A673 (cell line): Measurements from ENCODE around the gene BLID. TPM values are rescaled to one million over a fixed set of nuclear protein-coding genes. Genes with fewer than 3 reads are reported as not detected.

Source experiments
- BruUV-seq: library from RNA; stranded (reverse); fragments of 400-500 nt; replicated peaks from 2 replicates; lab custom pipeline; 2021; lab: Mats Ljungman, UMichigan
- CTCF ChIA-PET: fragments of 300-600 bp; sonication (Branson Sonifier 250); formaldehyde crosslinking; loops from one replicate; lab custom pipeline; 2022; ENCODE audit warnings: antibody characterized with exemption; lab: Charles Lee
- POLR2A ChIA-PET: fragments of 300-600 bp; sonication (Branson Sonifier 250); formaldehyde crosslinking; loops from one replicate; lab custom pipeline; 2022; ENCODE audit warnings: antibody characterized with exemption; ENCODE audit not compliant: low non-redundant PET; lab: Charles Lee
- DNase-seq: peaks from one replicate; pipeline ENCODE4 v3.0.0-alpha.2; 2015; ENCODE audit warnings: low spot score
- H3K27ac ChIP-seq: fragments of 200-600 bp; sonication (generic); 2 replicates; pipeline ENCODE4 v1.5.1; 2016; ENCODE audit warnings: mixed run types, low read depth, mild to moderate bottlenecking, mixed read lengths, antibody characterized with exemption, low read length; ENCODE audit not compliant: poor library complexity, severe bottlenecking
- H3K27me3 ChIP-seq: fragments of 200-600 bp; sonication (generic); replicated peaks from 2 replicates; pipeline ENCODE4 v1.6.1; 2017; ENCODE audit warnings: mixed run types, low read depth, mild to moderate bottlenecking, mixed read lengths, antibody characterized with exemption, low read length; ENCODE audit not compliant: insufficient read depth, poor library complexity
- H3K36me3 ChIP-seq: fragments of 200-600 bp; sonication (generic); 2 replicates; pipeline ENCODE4 v1.6.1; 2016; ENCODE audit warnings: mixed run types, mild to moderate bottlenecking, mixed read lengths, antibody characterized with exemption, low read length; ENCODE audit not compliant: insufficient read depth, poor library complexity, severe bottlenecking
- H3K4me1 ChIP-seq: fragments of 200-600 bp; sonication (generic); 2 replicates; pipeline ENCODE4 v1.6.1; 2017; ENCODE audit warnings: mixed run types, mild to moderate bottlenecking, mixed read lengths, antibody characterized with exemption, low read length; ENCODE audit not compliant: insufficient read depth, poor library complexity, severe bottlenecking
- H3K4me3 ChIP-seq: fragments of 200-600 bp; sonication (generic); 2 replicates; pipeline ENCODE4 v1.5.1; 2016; ENCODE audit warnings: low read depth, mixed run types, mild to moderate bottlenecking, mixed read lengths, low read length; ENCODE audit not compliant: poor library complexity, severe bottlenecking
- H3K9me3 ChIP-seq: fragments of 200-600 bp; sonication (generic); 2 replicates; pipeline ENCODE4 v1.6.1; 2016; ENCODE audit warnings: mixed run types, low read depth, mild to moderate bottlenecking, mixed read lengths, antibody characterized with exemption, low read length; ENCODE audit not compliant: poor library complexity, severe bottlenecking
- CTCF ChIP-seq: fragments of 300-800, 200-600 bp; sonication (generic); conservative IDR thresholded peaks from 2 replicates; pipeline ENCODE4 v1.5.1; 2017; ENCODE audit warnings: low read depth, mild to moderate bottlenecking, antibody characterized with exemption, low read length, moderate library complexity, mixed read lengths
- EZH2 ChIP-seq: fragments of 200-600 bp; sonication (generic); IDR thresholded peaks from 2 replicates; pipeline ENCODE4 v1.6.1; 2017; ENCODE audit warnings: borderline replicate concordance, low read depth, mild to moderate bottlenecking, mixed read lengths, antibody characterized with exemption, low read length; ENCODE audit not compliant: poor library complexity, severe bottlenecking
- intact Hi-C: fragments of 100-400 bp; cut with micrococcal nuclease; formaldehyde crosslinking; loops from one replicate; pipeline ENCODE4 v1.10.0; 2022; ENCODE audit not compliant: unreplicated experiment
- total RNA-seq: library from RNA; stranded (reverse); gene quantifications from 2 replicates; pipeline ENCODE4 v1.2.3, GENCODE V29; 2021

BLID gene
- total RNA-seq, 1 experiment from 2014 or later: 0.82 TPM

DNA sequence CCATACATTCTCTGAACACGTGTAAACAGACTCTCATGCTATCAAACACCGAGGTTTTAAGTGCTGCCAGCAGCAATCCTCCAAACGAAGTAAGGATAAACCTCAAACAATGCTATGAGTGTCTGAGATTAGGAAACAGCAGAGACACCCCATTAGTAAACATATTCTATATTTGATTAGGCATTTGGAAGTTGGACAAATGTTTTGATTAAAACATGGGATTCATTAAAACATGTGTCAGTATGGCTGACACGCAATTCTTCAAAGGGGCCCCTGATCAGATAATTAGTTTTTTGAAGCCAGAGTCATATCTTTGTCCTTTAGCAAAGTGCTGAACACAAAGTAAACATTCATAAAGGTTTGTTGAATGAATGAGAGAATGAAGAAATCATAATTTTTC is 33.2 kb upstream of the BLID start:
- no peaks in the 10 kb centered on the region for H3K27me3 ChIP-seq
- BruUV-seq: no TSS peak
- CTCF ChIA-PET: no interaction called here
- H3K36me3 ChIP-seq: no peaks in the 10 kb centered on the region
- H3K27ac ChIP-seq: no peak overlapping the region
- POLR2A ChIA-PET: interaction anchor here (0.7 kb wide), 1 partner anchor 48 kb away, joined by 4 read pairs; no protein-coding TSS in a partner anchor
- H3K9me3 ChIP-seq: no peaks in the 10 kb centered on the region
- no peak for DNase-seq
- TF ChIP-seq EZH2: no peak
- TF ChIP-seq CTCF: no peak
- intact Hi-C loops: no loop called here
- H3K4me1 ChIP-seq: peaks cover 7% of the 10 kb centered on the region
- no peak overlapping the region for H3K4me3 ChIP-seq

- Histone ChIP-seq H3K4me1 (peaks cover 5% of the 10 kb centered on the region), H3K36me3 (no peaks in the 10 kb centered on the region)
- CTCF ChIA-PET: no interaction called here
These were observed 30.5 kb upstream of the BLID start for GRCh38 chr11:122146475-122146874.

GRCh38 chr11:122145715-122146274 is 29.8 kb upstream of the BLID start:
- no peaks in the 10 kb centered on the region for H3K27me3 ChIP-seq
- no peaks in the 10 kb centered on the region for H3K36me3 ChIP-seq
- peaks cover 11% of the 10 kb centered on the region for H3K4me1 ChIP-seq
- DNase-seq: no peak
- no peak overlapping the region for H3K4me3 ChIP-seq
- intact Hi-C loops: no loop called here
- BruUV-seq: TSS peak; percentile 3
- no peaks in the 10 kb centered on the region for H3K9me3 ChIP-seq
- TF ChIP-seq CTCF (no peak), EZH2 (no peak)
- ChIA-PET POLR2A (no interaction called here), CTCF (no interaction called here)
- H3K27ac ChIP-seq: no peak overlapping the region

More at GRCh38 chr11:122146475-122146874, 30.5 kb upstream of the BLID start:
- DNase-seq: no peak
- no peaks in the 10 kb centered on the region for H3K9me3 ChIP-seq
- TF ChIP-seq EZH2 (no peak), CTCF (no peak)
- no peaks in the 10 kb centered on the region for H3K27me3 ChIP-seq
- POLR2A ChIA-PET: no interaction called here
- no TSS peak for BruUV-seq
- H3K4me3 ChIP-seq: no peak overlapping the region
- no peak overlapping the region for H3K27ac ChIP-seq
- intact Hi-C loops: no loop called here
